Pancreas (tissue), 10 donors: Measurements from ENCODE around the gene ATP6V0C. TPM values are rescaled to one million over a fixed set of nuclear protein-coding genes. Genes with fewer than 3 reads are reported as not detected.

Experiments used
- ATAC-seq, 4 donors: fragments of 200-7000 bp; cut with Tn5 transposase; one replicate each; pipeline versions ENCODE4 v1.8.0 to v1.9.1; 2020; ENCODE audit warnings: mild to moderate bottlenecking in 4 of 4, moderate library complexity in 4 of 4
- DNase-seq, 6 donors: peaks; one replicate each; pipeline ENCODE4 v3.0.0-alpha.2; 2020
- FAIRE-seq: peaks from 2 replicates; lab custom pipeline; 2012; peaks lifted over from hg19 to GRCh38; lab: Jason Lieb, UNC
- H3K27ac ChIP-seq, 4 donors: fragments of 200-600 bp; sonication (generic); 1 replicate in 3 of 4; 2 replicates in 1 of 4; pipeline versions ENCODE4 v1.5.0 to v1.8.0; 2020
- H3K27me3 ChIP-seq, 4 donors: fragments of 200-600 bp; one replicate each; pipeline ENCODE4 v1.8.0; 2021
- H3K36me3 ChIP-seq, 3 donors: fragments of 200-600 bp; sonication (generic) in 1 of 3; one replicate each; pipeline versions ENCODE4 v1.5.0 to v1.8.0; 2020 to 2021
- H3K4me1 ChIP-seq, 3 donors: fragments of 200-600 bp; one replicate each; pipeline ENCODE4 v1.8.0; 2021
- H3K4me3 ChIP-seq, 4 donors: fragments of 200-600 bp; sonication (generic) in 2 of 4; one replicate each; pipeline versions ENCODE4 v1.5.0 to v1.8.0; 2020 to 2021
- H3K9me3 ChIP-seq, 4 donors: fragments of 200-600 bp; one replicate each; pipeline ENCODE4 v1.8.0; 2021
- WGBS, 2 donors: extraction: QIAGEN DNeasy Blood & Tissue Kit; methylation state at CpG; one replicate each; pipeline ENCODE4 v1.1.7; 2013; 5-methylcytosine and 5-hydroxymethylcytosine counted together
- intact Hi-C, 3 donors: fragments of 100-400 bp; cut with DNase I; formaldehyde crosslinking; loops; one replicate each; pipeline versions ENCODE4 v1.11.1 to v1.14.2; 2022
- polyA plus RNA-seq, 2 donors: library from polyadenylated mRNA; stranded (reverse); fragments of 200-250 nt; gene quantifications; one replicate each; pipeline ENCODE4 v1.2.3, GENCODE V29; 2013
- total RNA-seq, 6 donors: library from RNA; stranded (reverse); fragmentation: NEBNext Ultra II Directional in 4 of 6; extraction: Animal tissue kit (Norgen Biotek cat#: 25700) in 4 of 6; gene quantifications; one replicate each; pipeline versions ENCODE4 v1.2.1 to v1.2.4, GENCODE V29; 2021 to 2023
- TF ChIP-seq, protein P1 (sequence below), 4 donors: fragments of 200-600 bp; sonication (generic) in 3 of 4; IDR thresholded peaks; one replicate each; pipeline versions ENCODE4 v1.5.0 to v1.8.0; 2021; ENCODE audit warnings: antibody characterized with exemption in 4 of 4
- donor health status: healthy with polysubstance abuse.
- donor health status: DM: no; HTN: no; CAD: no; lungs with moderate emphysema.
- donor health status: DM: no; HTN: no; CAD: no.
- donor health status: control.
- donor health status: control.
- donor health status: Bipolar disorder and iron deficiency.
- donor health status: DM: yes; HTN: yes; CAD: no.
- donor health status: DM: no; HTN: no; CAD: no.
- donor health status: DM: no; HTN: no; CAD: no.
- donor health status: DM: yes; HTN: yes; CAD: no.

Gene ATP6V0C
- total and polyA plus RNA-seq, 8 donors = 39.9 to 124 (median 66.8) TPM

DNA sequence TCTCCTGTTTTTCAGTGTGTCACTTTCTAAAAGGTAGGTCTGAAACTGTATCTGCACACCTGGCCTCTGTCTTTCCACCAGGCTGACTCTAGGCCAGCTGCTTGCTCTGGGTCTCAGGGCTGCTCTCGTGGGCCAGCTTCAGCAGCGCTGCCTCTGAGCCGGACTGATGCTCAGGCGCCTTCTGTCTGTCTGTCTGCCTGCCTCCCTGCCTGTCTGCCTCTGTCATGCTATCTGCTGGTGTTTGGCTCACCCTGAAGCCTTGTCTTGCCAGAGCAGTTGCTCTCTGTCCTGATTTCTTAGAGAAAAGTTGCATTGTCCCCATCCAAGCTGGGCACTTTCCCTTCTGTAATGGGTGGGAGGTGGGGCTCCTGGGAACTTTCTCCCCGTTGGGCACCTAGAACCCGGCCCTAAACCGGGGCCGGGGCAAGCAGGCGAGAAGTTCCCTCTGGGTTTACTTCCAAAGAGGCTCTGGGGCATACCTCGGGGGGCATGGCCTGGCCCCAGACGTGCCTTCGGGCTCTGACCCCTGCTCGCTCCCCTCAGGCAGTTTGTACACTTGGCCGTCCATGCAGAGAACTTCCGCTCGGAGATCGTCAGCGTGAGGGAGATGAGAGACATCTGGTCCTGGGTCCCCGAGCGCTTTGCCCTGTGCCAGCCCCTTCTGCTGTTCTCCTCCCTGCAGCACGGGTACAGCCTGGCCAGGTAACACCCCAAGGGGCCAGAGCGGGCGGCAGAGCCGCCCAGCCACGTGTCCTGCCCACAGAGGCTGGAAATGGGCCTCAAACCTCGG, 15.9 kb upstream of the ATP6V0C start:
- intact Hi-C loops = loop anchor here in 2 of 3 donors (5.0 to 10.0 kb wide), 3 partner anchors 63 to 193 kb away; partner anchors contain the start of gene ABCA3 (in 1 of the 2)
- ATAC-seq = no peak

DNA sequence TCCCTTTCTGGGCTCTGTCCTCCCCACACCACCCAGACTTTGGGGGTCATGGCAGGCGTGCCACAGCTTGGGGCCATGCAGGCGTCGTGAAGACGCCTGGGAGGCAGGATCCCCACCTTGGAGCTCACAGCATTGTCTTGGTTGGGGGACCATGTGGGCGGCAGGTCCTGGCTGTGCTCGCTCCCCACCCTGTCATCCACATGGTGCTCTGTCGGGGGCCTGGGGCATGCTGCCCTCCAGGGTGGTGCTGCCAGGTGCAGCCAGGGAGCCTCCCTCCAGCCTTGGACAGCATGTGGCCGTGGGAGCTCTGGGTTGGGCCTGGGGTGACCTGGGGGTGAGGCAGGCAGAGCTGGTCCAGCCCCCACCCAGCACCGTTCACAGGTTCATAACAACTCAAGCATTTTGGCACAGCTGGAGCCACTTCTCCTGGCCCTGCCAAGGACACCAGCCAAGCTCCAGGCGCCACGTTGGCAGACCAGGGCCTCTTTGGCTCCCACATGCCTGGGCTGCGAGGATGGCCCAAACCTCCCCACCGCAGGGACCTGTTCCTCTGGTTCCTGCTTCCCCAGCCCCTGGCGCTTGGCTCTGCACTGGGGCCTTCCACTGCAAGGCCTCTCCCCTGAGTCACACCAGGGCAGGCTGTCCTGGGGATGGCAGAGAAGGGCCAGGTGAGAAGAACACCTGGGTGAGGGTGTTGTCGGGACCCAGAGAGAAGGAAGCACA, 15.1 kb upstream of the ATP6V0C start:
- 48 to 53% methylated on average over 14 to 15 of the region's 15 CpGs for WGBS, 2 donors
- peak; percentile 21 to 45 (median 33) for ATAC-seq
- TF ChIP-seq, protein P1, sequence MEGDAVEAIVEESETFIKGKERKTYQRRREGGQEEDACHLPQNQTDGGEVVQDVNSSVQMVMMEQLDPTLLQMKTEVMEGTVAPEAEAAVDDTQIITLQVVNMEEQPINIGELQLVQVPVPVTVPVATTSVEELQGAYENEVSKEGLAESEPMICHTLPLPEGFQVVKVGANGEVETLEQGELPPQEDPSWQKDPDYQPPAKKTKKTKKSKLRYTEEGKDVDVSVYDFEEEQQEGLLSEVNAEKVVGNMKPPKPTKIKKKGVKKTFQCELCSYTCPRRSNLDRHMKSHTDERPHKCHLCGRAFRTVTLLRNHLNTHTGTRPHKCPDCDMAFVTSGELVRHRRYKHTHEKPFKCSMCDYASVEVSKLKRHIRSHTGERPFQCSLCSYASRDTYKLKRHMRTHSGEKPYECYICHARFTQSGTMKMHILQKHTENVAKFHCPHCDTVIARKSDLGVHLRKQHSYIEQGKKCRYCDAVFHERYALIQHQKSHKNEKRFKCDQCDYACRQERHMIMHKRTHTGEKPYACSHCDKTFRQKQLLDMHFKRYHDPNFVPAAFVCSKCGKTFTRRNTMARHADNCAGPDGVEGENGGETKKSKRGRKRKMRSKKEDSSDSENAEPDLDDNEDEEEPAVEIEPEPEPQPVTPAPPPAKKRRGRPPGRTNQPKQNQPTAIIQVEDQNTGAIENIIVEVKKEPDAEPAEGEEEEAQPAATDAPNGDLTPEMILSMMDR (IDR thresholded peaks at IDR 0.05) = no peak
- Histone ChIP-seq H3K9me3 (no peaks in the 10 kb centered on the region), H3K4me1 (peaks cover 21 to 25% (median 22%) of the 10 kb centered on the region in 3 donors), H3K27ac (peak overlapping the region; percentile 31 to 57 (median 40)), H3K4me3 (no peak overlapping the region), H3K36me3 (peaks cover 0 to 18% (median 0%) of the 10 kb centered on the region in 3 donors), H3K27me3 (no peaks in the 10 kb centered on the region)
- DNase-seq = peak in 5 of 6 donors; percentile 65 to 85 (median 66)
- no peak for FAIRE-seq
- intact Hi-C loops = loop anchor here in 2 of 3 donors (5.0 to 10.0 kb wide), 3 partner anchors 64 to 194 kb away; partner anchors contain the start of gene ABCA3 (in 1 of the 2)

More for the DNA sequence above, 15.9 kb upstream of the ATP6V0C start:
- Histone ChIP-seq H3K36me3 (peaks cover 0 to 18% (median 0%) of the 10 kb centered on the region in 3 donors), H3K4me3 (no peak overlapping the region), H3K27ac (peak overlapping the region in 2 of 4 donors; percentile 33 to 37), H3K9me3 (no peaks in the 10 kb centered on the region), H3K4me1 (peaks cover 21 to 25% (median 22%) of the 10 kb centered on the region in 3 donors), H3K27me3 (no peaks in the 10 kb centered on the region)
- FAIRE-seq (no peak), DNase-seq (peak in 1 of 6 donors; percentile 53)
- WGBS, 2 donors = 87 to 91% methylated on average over 26 of the region's 26 CpGs
- TF ChIP-seq, protein P1 (IDR thresholded peaks at IDR 0.05) = no peak

DNA sequence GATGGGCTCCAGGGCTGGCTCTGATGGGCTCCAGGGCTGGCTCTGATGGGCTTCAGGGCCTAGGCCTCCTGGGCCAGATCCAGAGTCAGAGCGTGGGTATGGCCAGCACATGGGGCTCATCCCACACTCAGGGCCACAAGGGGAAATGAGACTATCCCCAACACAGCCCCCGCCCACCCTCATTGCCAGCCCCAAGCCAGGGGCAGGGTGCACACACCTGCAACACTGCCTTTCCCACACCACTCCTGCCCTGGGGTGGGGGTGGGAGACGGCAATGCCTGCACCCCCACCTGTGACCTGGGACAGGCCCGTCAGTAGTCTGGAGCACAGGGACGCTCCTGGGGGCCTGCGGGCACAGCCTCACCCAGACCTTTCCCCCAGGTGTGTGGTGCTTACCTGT, 14.3 kb upstream of the ATP6V0C start:
- DNase-seq (peak in 1 of 6 donors; percentile 72), FAIRE-seq (no peak), ATAC-seq (no peak)
- TF ChIP-seq, protein P1 (IDR thresholded peaks at IDR 0.05) = no peak
- H3K4me3 ChIP-seq = no peak overlapping the region
- H3K27me3 ChIP-seq = no peaks in the 10 kb centered on the region
- peaks cover 21 to 25% (median 22%) of the 10 kb centered on the region in 3 donors for H3K4me1 ChIP-seq
- no peaks in the 10 kb centered on the region for H3K9me3 ChIP-seq
- 91 to 93% methylated on average over 6 of the region's 6 CpGs for WGBS, 2 donors
- intact Hi-C loops = loop anchor here in 2 of 3 donors (5.0 to 10.0 kb wide), 3 partner anchors 65 to 195 kb away; partner anchors contain the start of gene ABCA3 (in 1 of the 2)
- H3K36me3 ChIP-seq = peaks cover 0 to 18% (median 0%) of the 10 kb centered on the region in 3 donors
- H3K27ac ChIP-seq = peak overlapping the region; percentile 31 to 57 (median 40)

DNA sequence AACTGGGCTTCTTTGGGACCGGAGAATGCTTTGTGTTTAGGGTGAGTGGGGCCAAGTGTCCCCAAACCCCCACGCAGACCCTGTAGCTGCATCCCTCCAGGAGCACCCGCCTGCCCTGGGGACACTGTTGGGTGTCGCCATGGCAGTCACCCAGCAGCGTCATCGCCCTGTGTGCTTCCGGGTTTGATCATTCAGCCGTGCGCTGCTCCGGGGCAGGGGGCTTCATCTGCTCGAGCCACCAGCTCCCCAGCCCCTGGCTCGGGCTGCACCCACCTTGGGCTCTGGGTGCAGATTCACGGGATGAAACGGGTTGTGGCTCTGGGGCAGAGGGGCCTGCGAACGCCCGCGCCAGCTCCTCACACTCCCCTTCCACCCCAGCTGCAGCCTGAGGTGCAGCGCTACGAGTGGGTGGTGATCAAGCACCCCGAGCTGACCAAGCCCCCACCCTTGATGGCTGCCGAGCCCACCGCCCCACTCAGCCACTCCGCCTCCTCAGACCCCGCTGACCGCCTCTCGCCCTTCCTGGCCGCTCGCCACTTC, 13.8 kb upstream of the ATP6V0C start:
- DNase-seq (peak in 1 of 6 donors; percentile 69), ATAC-seq (no peak), FAIRE-seq (no peak)
- Histone ChIP-seq H3K27me3 (no peaks in the 10 kb centered on the region), H3K27ac (no peak overlapping the region), H3K4me3 (no peak overlapping the region), H3K9me3 (no peaks in the 10 kb centered on the region), H3K36me3 (peaks cover 0 to 18% (median 0%) of the 10 kb centered on the region in 3 donors), H3K4me1 (peaks cover 21 to 25% (median 22%) of the 10 kb centered on the region in 3 donors)
- intact Hi-C loops = loop anchor here in 2 of 3 donors (2.0 to 10.0 kb wide), 5 partner anchors 63 to 308 kb away; partner anchors contain the start of gene ABCA3 (in 1 of the 2)
- 90 to 93% methylated on average over 29 of the region's 29 CpGs for WGBS, 2 donors
- TF ChIP-seq, protein P1 (IDR thresholded peaks at IDR 0.05) = no peak
